T-helper 1 cell treated with Interleukin-12 subunit alpha and Interleukin-12 subunit beta and Interleukin-4 antibody, amounts not matched to agents 30 μg/mL and 1 μg/mL, for 36 hours (primary cell): ENCODE data around the gene SMIM11.
"Not testable (repeated sequence)": the region's sequence is repeated elsewhere in the genome, so short reads cannot be mapped to it uniquely, and the experiment has no call there.

Experiments
- H3K27ac Mint-ChIP-seq: one replicate; pipeline ENCODE4 v1.8.0; 2021; ENCODE audit warnings: mild to moderate bottlenecking, mixed read lengths
- H3K27me3 Mint-ChIP-seq: one replicate; pipeline ENCODE4 v1.8.0; 2021; ENCODE audit warnings: low read depth, mixed read lengths
- H3K36me3 Mint-ChIP-seq: one replicate; pipeline ENCODE4 v1.8.0; 2021; ENCODE audit warnings: low read depth, mixed read lengths
- H3K4me1 Mint-ChIP-seq: one replicate; pipeline ENCODE4 v1.8.0; 2021; ENCODE audit warnings: low read depth, mixed read lengths
- H3K4me3 Mint-ChIP-seq: one replicate; pipeline ENCODE4 v1.8.0; 2021; ENCODE audit warnings: mild to moderate bottlenecking, moderate library complexity, mixed read lengths
- H3K9me3 Mint-ChIP-seq: one replicate; pipeline ENCODE4 v1.8.0; 2021; ENCODE audit warnings: mixed read lengths

SMIM11 gene

GRCh38 chr21:34365809-34366208 lies 9.5 kb upstream of the SMIM11 start:
- H3K36me3 Mint-ChIP-seq: no peaks in the 10 kb centered on the region
- no peaks in the 10 kb centered on the region for H3K9me3 Mint-ChIP-seq
- peaks cover 5% of the 10 kb centered on the region for H3K4me1 Mint-ChIP-seq
- peaks cover 31% of the 10 kb centered on the region for H3K27me3 Mint-ChIP-seq
- H3K27ac Mint-ChIP-seq: no peak overlapping the region
- H3K4me3 Mint-ChIP-seq: no peak overlapping the region

DNA sequence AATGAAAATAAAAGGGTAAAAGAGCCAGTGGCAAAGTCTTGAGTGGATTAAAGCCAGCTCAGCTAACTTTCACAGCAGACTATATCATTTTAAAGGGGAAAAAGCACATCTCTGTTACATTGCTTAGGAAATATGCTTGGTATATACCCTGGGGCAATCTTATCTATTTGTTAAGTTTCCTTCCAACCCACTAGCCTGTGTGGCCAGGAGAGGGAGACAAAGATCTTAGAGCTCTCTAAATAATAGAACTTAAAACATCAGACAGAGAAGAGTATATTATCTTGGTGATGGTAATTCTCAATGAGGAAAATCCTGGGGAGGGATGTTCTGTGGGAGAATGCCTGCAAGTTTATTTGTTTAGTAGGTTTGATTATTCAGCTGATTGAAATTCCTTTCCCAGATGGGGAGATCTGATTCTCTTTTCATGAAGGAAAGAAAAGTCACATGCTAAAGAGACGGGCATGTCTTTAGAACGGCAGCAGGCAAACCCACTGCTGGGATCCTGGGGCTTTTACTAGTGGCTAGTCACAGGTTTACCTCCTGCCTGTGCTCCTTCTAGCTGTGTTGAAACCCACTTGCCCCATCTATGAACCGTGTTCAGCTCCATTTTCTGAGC lies 7.9 kb upstream of the SMIM11 start:
- H3K36me3 Mint-ChIP-seq: no peaks in the 10 kb centered on the region
- no peaks in the 10 kb centered on the region for H3K4me1 Mint-ChIP-seq
- H3K27ac Mint-ChIP-seq: no peak overlapping the region
- peaks cover 30% of the 10 kb centered on the region for H3K27me3 Mint-ChIP-seq
- H3K4me3 Mint-ChIP-seq: no peak overlapping the region
- no peaks in the 10 kb centered on the region for H3K9me3 Mint-ChIP-seq

- no peaks in the 10 kb centered on the region for H3K9me3 Mint-ChIP-seq
- peaks cover 1% of the 10 kb centered on the region for H3K4me1 Mint-ChIP-seq
- H3K36me3 Mint-ChIP-seq: no peaks in the 10 kb centered on the region
- no peak overlapping the region for H3K27ac Mint-ChIP-seq
- H3K27me3 Mint-ChIP-seq: peaks cover 24% of the 10 kb centered on the region
- H3K4me3 Mint-ChIP-seq: no peak overlapping the region
These were observed 5.6 kb upstream of the SMIM11 start for GRCh38 chr21:34369741-34370140.

- Mint-ChIP-seq H3K4me3 (no peak overlapping the region), H3K36me3 (no peaks in the 10 kb centered on the region), H3K27me3 (peaks cover 24% of the 10 kb centered on the region), H3K4me1 (peaks cover 1% of the 10 kb centered on the region), H3K27ac (no peak overlapping the region), H3K9me3 (no peaks in the 10 kb centered on the region)
These were observed 3.0 kb upstream of the SMIM11 start for GRCh38 chr21:34372321-34372720.

DNA sequence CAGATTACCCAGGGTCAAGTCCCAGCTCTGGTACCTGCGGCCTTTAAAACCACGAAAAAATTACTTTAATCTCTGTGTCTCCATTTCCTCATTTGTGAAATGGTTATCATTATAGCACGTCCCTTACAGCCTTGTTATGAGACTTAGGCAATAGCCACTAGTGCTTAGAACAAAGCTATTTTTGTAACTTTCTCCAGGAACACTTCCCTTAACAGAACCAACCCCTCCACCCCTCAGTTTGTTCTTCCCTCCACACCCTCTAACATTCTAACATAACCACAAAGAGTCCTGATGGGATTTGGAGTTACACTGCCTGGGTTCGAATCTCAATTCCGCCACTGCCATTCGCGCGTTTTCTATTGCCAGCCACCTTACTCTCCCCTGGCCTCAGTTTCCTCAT lies 845 bp upstream of the SMIM11 start:
- H3K27ac Mint-ChIP-seq, H3K36me3 Mint-ChIP-seq, H3K4me1 Mint-ChIP-seq, H3K4me3 Mint-ChIP-seq, H3K9me3 Mint-ChIP-seq: not testable (repeated sequence)
- H3K27me3 Mint-ChIP-seq: peaks cover 17% of the 10 kb centered on the region

DNA sequence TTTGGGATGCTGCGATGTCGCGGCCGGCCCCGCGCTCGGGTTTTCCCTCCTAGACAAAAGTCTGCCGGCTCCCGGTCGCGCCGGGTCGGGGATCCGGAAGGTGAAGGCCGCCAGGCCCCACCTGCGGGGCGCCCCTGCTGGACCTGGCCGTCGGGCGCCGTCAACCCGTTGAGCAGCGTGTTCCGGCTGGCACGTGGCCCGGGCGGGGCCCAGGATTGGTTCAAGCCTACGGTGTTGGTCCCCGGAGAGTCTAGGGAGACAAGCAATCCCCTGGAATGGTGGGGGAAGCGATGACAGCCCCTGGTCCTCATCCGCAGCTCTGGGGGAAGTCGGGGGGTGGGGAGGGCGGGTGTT lies 289 bp downstream of the SMIM11 start:
- not testable (repeated sequence) for H3K27me3 Mint-ChIP-seq, H3K4me1 Mint-ChIP-seq, H3K36me3 Mint-ChIP-seq, H3K9me3 Mint-ChIP-seq, H3K27ac Mint-ChIP-seq, H3K4me3 Mint-ChIP-seq

DNA sequence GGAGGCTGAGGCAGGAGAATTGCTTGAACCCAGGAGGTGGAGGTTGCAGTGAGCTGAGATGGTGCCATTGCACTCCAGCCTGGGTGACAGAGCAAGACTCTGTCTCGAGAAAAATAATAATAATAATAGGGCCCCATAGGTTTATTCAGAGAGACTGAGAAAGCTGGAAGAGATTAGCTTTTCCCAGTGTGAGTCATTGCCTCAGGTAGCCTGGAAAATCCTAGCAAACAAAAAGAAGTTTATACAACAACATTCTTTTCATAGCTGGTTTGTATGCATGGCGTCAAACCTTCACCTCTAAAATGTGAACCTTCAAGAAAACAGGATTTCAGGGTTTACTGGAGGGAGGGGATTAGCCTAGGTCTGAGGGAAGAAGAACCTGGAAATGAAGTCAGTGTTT lies 7.8 kb downstream of the SMIM11 start:
- H3K36me3 Mint-ChIP-seq, H3K27me3 Mint-ChIP-seq, H3K4me3 Mint-ChIP-seq, H3K9me3 Mint-ChIP-seq, H3K4me1 Mint-ChIP-seq, H3K27ac Mint-ChIP-seq: not testable (repeated sequence)

- not testable (repeated sequence) for H3K36me3 Mint-ChIP-seq, H3K4me3 Mint-ChIP-seq, H3K27me3 Mint-ChIP-seq
These were observed 8.6 kb downstream of the SMIM11 start for GRCh38 chr21:34383724-34384415.

GRCh38 chr21:34400522-34400921 lies 25.2 kb downstream of the SMIM11 start:
- not testable (repeated sequence) for H3K27ac Mint-ChIP-seq, H3K4me3 Mint-ChIP-seq, H3K9me3 Mint-ChIP-seq, H3K27me3 Mint-ChIP-seq, H3K4me1 Mint-ChIP-seq, H3K36me3 Mint-ChIP-seq

More at GRCh38 chr21:34383724-34384415, 8.6 kb downstream of the SMIM11 start:
- not testable (repeated sequence) for H3K4me1 Mint-ChIP-seq, H3K9me3 Mint-ChIP-seq, H3K27ac Mint-ChIP-seq

DNA sequence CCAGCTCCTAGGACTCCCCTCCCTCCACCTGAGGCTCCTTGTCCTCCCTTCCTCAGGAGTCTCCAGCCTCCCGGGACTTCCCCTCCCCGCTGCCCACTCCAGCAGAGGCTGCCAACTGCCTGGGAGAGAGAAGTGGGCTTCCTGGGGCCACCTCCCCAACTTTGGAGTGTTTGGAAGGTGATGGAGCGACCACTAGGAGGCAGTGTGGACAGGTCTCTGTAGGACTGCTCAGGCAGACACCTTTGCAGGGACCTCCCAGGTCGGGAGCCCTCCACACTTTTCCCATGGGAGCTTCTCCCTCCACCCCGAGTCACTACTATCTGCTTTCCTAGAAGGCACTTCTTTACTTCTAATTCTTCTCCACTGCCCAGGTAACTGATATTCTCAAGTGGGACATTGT lies 29.4 kb downstream of the SMIM11 start:
- H3K9me3 Mint-ChIP-seq, H3K36me3 Mint-ChIP-seq, H3K4me1 Mint-ChIP-seq, H3K27me3 Mint-ChIP-seq, H3K27ac Mint-ChIP-seq, H3K4me3 Mint-ChIP-seq: not testable (repeated sequence)

DNA sequence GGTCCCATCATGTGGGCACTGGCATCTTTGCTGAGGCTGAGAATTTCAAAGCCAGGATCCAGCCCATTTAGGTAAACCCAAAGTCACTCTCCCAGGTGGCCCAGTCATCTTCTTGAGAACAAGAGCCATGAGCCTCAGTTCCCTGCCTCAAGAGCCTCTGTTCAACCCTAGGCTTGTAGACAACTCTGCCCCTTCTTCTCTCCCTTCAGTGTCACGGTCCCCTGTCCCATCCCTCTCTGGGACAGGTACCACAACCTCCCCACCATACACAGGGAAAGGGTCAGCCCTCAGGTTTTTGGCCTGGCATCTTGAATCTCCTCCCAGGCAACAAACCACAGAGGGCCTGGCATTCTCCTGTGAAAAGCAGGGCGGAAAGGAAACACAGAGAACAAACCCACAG lies 30.4 kb downstream of the SMIM11 start:
- not testable (repeated sequence) for H3K27me3 Mint-ChIP-seq, H3K4me1 Mint-ChIP-seq, H3K36me3 Mint-ChIP-seq, H3K27ac Mint-ChIP-seq, H3K9me3 Mint-ChIP-seq, H3K4me3 Mint-ChIP-seq

- H3K27ac Mint-ChIP-seq, H3K9me3 Mint-ChIP-seq, H3K4me3 Mint-ChIP-seq, H3K36me3 Mint-ChIP-seq, H3K4me1 Mint-ChIP-seq, H3K27me3 Mint-ChIP-seq: not testable (repeated sequence)
These were observed 30.8 kb downstream of the SMIM11 start for GRCh38 chr21:34406102-34406501.

- not testable (repeated sequence) for H3K36me3 Mint-ChIP-seq, H3K4me1 Mint-ChIP-seq, H3K9me3 Mint-ChIP-seq, H3K27ac Mint-ChIP-seq, H3K27me3 Mint-ChIP-seq, H3K4me3 Mint-ChIP-seq
These were observed 31.4 kb downstream of the SMIM11 start for GRCh38 chr21:34406676-34407075.

- H3K27me3 Mint-ChIP-seq, H3K4me3 Mint-ChIP-seq, H3K4me1 Mint-ChIP-seq, H3K36me3 Mint-ChIP-seq, H3K9me3 Mint-ChIP-seq, H3K27ac Mint-ChIP-seq: not testable (repeated sequence)
These were observed 32.0 kb downstream of the SMIM11 start for GRCh38 chr21:34407294-34407693.

- H3K4me1 Mint-ChIP-seq, H3K36me3 Mint-ChIP-seq, H3K27me3 Mint-ChIP-seq, H3K4me3 Mint-ChIP-seq, H3K9me3 Mint-ChIP-seq, H3K27ac Mint-ChIP-seq: not testable (repeated sequence)
These were observed 42.3 kb downstream of the SMIM11 start for GRCh38 chr21:34417448-34418077.

DNA sequence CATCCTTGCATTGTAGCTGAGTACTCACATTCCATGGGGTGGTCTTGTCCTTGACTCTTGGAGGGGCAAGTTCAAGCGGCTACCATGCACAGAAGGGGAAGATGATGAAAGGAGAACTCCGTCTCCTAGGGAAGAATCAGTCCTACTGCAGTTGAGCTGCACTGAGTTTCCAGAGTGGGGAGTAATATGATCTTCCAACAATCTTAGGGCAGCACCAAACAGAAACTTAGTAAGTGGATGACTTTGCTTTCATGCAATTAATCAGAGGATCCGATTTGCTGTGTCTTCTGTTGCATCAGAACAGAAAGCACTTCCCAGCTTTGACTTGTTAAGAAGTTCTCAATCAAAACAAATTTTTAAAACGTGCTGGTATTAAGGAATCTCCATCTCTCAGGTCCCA lies 48.5 kb downstream of the SMIM11 start, which contains the start of gene SMIM34:
TSS of gene SMIM34 (minus strand) at position 147 of the 400 bp plus-strand sequence. CDS start at position 35, 112 bp downstream.
- not testable (repeated sequence) for H3K27me3 Mint-ChIP-seq, H3K27ac Mint-ChIP-seq, H3K36me3 Mint-ChIP-seq, H3K4me3 Mint-ChIP-seq, H3K4me1 Mint-ChIP-seq, H3K9me3 Mint-ChIP-seq
